Testis (tissue), 2 donors: ENCODE results near the gene RTN4RL1.

Experiments
- CTCF ChIP-seq, 3 experiments: fragments of 450-650 bp in 2 of 3; fragments of 200-600 bp in 1 of 3; sonication (generic) in 1 of 3; IDR thresholded peaks; one replicate each; pipeline ENCODE4 v1.5.1; 2016 to 2019; ENCODE audit warnings: antibody characterized with exemption in 3 of 3, mild to moderate bottlenecking in 2 of 3, moderate library complexity in 1 of 3
- POLR2A ChIP-seq: fragments of 450-650 bp; IDR thresholded peaks from one replicate; pipeline ENCODE4 v1.6.1; 2017; ENCODE audit warnings: antibody characterized with exemption, mild to moderate bottlenecking, moderate library complexity

GRCh38 chr17:2040219-2040827, 15.2 kb upstream of the RTN4RL1 start:
- no peak for TF ChIP-seq CTCF (IDR thresholded peaks at IDR 0.05)
- TF ChIP-seq POLR2A = no peak
